Erythroblast (primary cell): ENCODE measurements around the gene KATNB1.

Experiments used
- GATA1 ChIP-seq: IDR thresholded peaks from 2 replicates; pipeline ENCODE4 v1.6.1; 2011; ENCODE audit warnings: low read depth, mild to moderate bottlenecking, control low read depth, low read length, moderate library complexity
- POLR2A ChIP-seq: IDR thresholded peaks from 2 replicates; pipeline ENCODE4 v1.6.1; 2011; ENCODE audit warnings: mild to moderate bottlenecking, low read length

GRCh38 chr16:57747496-57747895 lies 11.9 kb downstream of the KATNB1 start:
- no peak for TF ChIP-seq POLR2A
- TF ChIP-seq GATA1: no peak
